HG03520 (cell line): Measurements from ENCODE around the gene APBB2.
"Not testable (repeated sequence)": the region's sequence is repeated elsewhere in the genome, so short reads cannot be mapped to it uniquely, and the experiment has no call there.

Experiments
- ATAC-seq: cut with Tn5 transposase; IDR thresholded peaks from one replicate; pipeline ENCODE4 v1.9.1; 2021; ENCODE audit warnings: mild to moderate bottlenecking, moderate library complexity; ENCODE audit not compliant: unreplicated experiment

APBB2 gene

DNA sequence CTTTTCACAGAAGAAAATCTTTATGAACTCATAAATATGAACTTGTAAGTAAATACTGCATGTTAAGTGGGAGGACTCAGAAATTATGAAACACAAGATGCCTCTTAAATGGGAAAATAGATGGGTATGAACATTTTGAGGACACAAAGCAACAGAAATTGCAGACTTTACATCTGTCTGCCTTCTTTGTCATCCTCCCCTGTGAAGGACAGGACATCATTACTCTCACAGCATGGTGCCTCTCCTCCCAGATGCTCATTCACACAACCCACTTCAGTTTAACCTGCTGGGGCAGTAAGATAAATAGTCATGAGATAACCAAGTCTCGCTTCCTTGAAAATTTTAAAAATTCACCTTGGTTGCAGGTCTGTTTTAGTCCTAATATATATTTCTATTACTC, 144.5 kb downstream of the APBB2 start:
- ATAC-seq: no peak

DNA sequence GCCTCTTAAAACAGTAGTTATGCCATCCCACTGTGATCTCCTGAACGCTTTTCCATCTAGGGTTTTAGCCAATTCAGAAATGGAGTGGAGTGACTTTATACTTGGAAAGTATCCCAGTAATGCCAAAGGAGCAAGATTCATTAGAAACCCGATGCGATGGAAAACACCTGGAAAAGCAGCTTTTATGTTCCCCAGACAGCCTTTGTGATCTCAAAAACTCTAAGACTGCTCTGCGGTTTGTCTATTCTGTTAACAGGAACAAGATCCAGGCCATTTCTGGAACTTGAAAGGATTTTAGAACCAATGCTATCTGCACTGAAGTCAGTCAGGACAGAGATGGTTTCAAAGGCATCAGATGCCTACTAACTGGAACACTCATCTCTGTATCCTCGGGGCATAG, 145.1 kb downstream of the APBB2 start:
- ATAC-seq: no peak

DNA sequence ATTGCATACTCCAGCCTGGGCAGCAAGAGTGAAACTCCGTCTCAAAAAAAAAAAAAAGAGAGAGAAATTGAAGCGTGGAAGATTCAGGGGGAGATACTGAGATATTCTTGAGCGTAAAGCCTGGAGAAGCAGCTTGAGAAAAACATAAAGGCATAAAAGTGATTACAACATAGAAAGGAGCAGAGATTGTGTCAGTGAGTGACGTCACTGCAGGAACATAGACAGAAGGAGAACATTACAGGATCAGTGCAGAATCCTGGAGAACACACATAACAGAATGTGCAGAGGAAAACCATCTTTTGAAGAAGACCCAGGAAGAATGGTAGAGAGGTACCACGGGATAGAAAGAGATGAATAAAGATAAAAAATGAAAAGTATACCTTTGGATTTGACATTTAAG, 147.0 kb downstream of the APBB2 start:
- no peak for ATAC-seq

DNA sequence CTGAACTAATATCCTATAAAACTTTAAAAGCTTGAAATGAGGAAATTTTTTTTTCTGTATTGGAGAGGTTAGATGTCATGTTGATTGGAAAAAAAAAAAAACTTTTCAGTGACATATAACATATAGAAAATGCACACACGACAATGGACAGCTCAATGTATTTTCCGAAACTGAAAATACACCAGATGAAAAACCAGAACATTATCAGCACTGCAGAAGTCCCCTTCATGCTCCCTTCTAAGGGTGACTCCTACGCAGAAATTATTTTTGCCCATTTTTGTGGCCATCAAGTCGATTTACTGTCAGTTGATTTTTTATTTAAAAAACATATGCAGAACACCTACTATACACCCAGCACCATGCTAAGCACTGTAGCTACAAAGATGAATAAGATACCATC, 148.3 kb downstream of the APBB2 start:
- ATAC-seq: no peak

DNA sequence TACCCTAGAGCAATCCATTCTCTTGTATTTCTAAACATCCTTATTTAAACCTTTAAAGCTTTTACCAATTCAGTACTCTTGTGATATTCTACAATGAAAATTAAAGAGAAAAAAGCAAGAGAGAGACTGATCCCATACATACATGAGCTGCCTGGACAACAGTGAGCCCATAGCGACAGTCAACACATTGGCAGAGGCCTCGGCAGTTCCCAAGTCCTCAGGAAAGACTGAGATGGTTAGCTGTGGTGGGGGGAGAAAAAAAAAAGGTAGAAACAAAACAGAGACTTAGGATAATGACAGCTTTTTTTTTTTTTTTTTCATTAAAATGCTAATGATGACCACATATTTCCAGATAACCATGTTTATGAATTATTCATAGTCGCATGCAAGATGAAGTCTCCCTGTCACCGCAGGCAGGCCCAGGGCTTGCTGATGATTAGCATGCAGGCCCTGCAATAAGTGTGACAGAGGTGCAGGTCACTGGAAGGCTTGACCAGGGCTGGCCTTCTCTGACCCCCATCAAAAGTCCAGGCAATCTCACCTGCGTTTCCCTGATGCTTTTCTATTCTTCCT, 148.8 kb downstream of the APBB2 start:
- ATAC-seq: no peak

DNA sequence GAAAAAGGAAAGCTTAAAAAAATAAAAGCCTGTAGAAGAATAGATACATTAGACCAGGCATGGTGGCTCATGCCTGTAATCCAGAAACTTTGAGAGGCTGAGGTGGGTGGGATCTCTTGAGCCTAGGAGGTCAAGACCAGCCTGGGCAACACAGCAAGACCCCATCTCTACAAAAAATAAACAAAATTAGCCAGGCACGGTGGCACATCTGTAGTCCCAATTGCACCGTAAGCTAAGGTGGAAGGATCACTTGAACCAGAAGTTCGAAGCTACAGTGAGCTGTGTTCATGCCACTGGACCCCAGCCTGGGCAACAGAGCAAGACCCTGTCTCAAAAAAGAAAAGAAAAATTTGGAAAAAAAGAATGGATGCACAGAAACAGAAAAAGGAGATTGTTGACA, 149.4 kb downstream of the APBB2 start:
- ATAC-seq: no peak

DNA sequence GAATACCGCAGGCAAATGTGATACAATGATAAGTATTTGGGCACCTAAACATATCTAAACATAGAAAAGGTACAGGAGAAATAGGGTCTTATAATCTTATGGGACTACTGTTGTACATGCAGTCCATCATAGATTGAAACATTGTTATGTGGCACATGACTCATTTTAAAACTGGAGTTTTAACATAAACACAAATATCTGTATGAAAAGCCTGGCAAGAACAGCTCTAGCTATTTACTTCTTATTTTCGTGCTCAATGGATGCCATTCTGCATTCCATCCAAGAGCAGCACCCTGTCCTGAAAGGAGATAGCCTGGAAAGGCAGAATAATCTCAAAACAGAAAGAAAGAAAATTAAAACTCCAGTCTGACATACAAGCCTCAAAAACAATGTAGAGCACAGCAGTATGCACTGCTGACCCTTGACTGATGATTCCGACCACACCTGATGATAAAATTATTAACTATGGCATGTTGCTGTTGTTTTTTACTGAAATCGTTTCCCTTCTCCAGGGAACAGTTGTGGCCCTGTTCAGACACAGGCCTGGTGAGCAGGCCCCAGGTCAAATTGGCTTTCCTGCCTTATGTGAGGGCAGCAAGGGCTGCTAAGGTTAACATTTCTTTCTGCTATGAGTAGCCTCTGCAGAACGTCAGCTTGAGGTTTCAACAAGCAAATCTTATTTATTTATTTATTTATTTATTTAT, 152.7 kb downstream of the APBB2 start:
- no peak for ATAC-seq

DNA sequence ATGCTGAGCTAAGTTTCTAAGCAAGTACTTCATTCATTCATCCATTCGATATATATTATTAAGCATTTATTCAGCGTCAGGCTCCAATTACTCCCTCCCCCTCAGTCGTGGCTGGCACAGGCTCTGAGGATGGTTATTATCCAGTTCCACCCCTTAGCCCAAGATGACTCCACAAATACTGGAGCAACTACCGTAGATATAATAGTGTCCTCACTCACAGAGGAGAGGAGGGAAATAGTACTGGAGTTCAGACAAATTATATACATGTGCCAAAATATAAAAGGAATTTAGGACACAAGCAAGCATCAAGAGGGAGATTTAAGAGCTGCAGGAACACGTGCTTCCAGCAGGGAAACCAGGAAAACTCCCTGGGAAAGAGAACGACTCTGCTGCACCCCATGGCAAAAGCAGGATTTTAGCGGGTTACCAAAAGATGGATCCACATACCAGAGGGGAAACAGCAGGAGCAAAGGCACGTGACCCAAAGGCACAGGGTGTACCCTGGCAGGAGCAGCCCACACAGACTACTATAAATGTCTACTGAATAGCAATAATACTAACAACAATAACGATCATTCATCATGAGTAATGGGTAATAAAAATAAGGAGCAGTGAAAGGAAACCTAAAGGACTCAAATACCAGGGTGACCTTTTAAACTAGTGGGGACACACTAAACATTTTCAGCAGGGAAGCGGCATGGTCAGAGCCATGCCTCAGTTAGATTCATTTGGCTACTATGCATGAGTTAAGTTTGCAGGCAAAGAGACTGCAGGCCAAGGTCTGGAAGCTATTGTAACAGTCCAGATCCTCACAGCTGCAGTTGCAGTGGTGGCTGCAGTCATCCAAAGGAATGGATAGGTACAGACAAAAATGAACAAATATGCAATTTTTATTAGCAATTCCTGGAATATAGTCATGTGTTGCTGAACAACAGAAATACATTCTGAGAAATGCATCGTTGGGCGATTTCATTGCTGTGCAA, 153.7 kb downstream of the APBB2 start:
- ATAC-seq: no peak

DNA sequence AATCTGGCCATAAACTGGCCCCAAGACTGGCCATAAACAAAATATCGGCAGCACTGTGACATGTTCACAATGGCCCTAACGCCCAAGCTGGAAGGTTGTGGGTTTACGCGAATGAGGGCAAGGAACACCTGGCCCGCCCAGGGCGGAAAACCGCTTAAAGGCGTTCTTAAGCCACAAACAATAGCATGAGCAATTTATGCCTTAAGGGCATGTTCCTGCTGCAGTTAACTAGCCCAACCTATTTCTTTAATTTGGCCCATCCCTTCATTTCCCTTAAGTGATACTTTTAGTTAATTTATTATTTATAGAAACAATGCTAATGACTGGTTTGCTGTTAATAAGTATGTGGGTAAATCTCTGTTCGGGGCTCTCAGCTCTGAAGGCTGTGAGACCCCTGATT, 154.9 kb downstream of the APBB2 start:
- not testable (repeated sequence) for ATAC-seq

DNA sequence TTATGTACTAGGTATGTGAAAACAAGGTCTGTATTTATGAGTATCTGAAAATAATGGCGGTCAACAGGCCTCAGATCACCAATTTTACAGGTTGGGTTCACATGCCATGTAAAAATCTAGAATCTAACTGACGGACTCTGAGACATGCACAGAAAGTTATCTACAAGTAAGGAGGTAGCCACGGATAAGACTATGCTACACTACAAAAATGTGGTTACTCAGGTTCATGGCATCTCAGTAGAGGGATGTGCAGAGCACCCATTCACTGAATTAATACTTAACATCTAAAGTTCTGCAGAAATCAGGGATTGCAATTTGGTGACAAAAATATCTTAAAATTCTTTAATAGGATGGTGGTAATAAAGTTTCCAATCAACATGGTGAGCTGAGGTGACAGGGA, 155.9 kb downstream of the APBB2 start:
- ATAC-seq: no peak

DNA sequence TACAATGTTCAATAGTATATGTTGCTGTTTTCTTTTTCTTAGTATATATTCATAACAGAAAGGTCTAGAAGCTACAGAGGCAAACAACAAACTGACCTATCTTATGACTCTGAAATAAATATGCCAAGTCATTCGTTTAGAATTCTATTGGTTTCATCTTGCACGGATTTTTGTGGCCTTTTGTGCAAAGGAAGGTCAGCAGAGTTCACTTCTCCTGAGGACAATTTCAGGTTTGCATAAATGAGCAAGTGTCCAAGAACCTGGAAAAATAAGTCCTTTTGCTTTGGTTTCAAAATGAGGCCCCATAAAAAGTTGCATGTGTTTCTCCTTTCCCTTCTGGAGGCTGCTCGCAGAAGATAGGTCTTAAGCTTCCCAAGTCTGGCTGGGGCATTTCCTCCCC, 156.9 kb downstream of the APBB2 start:
- ATAC-seq: no peak

DNA sequence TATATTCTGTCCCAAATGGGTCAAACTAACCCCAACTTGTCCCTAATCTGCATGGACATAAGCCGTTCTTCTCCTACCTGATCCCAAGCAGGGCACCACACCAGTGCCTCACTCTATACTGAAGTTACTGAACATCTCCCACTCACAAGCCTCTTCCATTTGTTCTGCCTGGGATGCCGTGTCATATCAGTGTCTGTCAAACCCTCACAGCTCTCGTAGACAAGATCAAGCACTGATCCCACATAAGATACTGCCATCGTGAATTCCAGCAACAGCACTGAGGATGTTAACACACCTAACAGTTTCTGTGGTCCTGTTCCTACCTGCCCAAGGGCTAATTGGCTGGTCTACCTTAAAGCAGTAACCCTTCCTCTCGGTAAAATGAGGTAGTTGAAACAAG, 162.1 kb downstream of the APBB2 start:
- ATAC-seq: no peak

DNA sequence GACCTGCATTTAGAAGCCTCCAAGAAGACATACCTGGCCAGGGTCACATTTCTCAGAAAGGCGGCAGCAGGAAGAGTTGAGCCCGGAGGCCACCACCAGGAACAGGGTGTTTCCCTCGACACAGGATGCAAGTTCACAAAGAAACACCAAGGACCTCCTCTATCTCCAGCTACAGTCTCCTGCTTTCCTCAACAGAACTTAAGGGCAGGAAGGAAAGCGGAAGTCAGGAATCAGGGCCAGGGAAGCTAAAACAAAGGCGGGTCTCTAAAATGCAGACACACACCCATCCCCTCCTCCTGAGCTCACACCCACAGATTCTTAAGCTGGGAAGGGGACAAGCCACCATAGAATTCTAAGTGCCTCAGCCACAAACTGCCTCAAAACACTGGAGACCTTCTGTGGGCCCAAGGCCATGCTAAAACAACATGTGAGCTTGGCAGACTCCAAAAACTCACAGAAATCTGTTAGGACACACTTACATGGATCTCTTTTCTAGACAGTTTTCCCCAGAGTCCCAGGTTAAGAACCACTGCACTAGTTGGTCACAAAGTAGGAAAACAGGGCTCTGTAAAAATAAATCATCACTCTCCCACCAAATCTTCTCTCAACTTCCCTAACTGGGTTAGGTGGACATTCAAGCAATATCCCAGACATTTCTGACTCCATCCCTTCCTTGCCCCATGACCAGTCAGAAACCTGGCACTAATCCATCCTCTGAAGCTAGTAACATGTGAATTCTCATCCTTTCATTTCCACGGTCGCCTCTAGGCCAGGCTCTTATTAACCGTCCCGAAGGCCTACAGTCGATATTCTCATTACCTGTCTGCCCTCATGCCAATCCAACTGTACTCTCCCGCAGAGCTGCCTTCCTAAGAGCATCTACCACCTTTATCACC, 163.2 kb downstream of the APBB2 start:
- no peak for ATAC-seq

DNA sequence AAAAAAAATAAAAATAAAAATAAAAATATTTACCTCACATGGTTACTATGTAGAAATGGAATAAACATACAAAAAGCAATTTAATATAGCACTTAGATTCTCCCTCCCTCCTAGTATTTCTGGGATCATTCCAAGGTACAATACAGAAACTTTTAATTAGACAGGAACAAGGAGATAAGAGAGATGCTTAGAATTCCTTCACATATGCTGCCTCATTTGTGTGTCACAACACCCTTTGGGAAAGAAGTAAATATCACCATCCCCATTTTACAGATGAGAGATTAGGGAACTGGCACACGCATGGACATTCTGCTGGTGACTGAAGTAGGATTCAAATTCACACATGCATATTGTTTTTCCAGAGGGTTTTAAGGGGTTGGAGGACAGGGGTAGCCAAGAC, 164.2 kb downstream of the APBB2 start:
- no peak for ATAC-seq

DNA sequence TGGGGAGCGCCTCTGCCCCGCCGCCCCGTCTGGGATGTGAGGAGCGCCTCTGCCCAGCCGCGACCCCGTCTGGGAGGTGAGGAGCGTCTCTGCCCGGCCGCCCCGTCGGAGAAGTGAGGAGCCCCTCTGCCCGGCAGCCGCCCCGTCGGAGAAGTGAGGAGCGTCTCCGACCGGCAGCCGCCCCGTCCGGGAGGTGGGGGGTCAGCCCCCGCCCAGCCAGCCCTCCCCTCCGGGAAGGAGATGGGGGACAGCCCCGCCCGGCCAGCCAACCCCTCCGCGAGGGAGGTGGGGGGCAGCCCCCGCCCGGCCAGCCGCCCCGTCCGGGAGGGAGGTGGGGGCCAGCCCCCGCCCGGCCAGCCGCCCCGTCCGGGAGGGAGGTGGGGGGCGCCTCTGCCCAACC, 165.2 kb downstream of the APBB2 start:
- ATAC-seq: not testable (repeated sequence)

DNA sequence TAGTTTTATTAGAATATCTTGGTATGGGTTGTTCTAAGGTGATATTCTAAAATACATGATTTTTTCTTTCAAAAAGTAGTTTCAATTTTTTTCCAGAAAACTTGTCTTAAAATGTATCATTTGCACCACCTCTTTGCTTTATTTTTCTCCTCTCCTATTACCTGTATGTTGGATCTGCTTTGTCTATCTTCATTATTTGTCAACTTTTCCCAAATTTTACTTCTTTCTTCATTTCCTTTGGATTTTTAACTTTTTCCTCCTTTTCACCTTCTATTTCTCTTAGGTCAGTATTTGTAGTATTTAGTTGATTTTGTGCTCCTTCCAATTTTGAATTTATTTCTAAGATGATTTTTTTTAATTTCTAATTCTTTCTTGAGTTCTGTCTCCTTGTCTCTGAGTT, 169.6 kb downstream of the APBB2 start:
- ATAC-seq: no peak

DNA sequence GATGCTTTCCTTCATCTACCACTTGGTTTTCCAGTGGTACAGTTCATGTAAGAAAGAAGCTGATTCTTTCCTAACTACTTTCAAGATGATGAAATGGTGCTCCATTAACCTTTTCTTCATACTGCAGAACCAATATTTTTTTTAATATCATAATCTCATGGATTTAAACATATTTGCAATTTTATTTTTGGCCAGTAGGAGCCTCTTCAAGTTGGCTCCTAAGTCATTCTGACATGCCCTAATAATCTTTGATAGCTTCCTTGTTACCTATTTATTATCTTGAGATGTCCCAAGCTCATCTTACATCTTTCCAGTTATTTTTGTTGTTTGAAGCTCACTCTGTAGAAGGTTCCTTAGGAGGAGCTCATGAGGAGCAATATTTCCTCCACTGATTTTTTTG, 170.2 kb downstream of the APBB2 start:
- no peak for ATAC-seq

DNA sequence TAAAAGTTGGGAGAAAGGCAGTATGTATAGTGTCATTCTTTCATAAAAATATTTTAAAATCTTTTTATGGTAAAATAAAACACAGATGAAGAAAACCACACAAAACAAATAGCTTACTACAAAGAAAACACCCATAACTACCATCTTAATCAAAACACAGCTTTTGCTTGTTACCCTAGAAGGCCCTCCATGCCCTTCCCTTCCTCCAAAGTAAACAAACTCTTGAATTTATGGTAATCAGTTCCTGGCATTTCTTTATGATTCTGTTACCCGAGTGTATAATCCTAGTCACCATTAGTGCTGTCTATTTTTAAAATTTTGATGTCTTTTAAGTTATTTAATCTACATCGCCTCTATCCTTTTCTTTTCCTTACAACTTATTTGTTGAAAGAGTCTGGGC, 170.9 kb downstream of the APBB2 start:
- ATAC-seq: no peak

DNA sequence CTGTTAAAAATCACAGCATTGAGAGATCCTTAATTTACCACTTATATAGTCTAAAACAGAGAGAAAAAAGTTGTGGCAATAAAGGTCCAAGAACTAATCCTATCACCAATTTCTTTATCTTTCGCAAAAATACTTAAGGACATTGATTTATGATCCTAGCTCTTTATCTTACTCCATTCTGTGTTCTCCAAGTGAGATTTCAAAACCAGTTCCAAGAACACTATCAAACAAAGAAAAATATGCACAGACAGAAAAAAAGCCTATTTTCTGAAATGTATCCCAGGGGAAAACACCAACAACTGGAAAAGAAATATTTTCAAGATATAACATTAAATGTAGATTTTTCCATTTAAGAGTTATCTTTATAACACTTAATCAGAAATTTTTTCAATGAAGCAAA, 172.8 kb downstream of the APBB2 start:
- ATAC-seq: no peak

DNA sequence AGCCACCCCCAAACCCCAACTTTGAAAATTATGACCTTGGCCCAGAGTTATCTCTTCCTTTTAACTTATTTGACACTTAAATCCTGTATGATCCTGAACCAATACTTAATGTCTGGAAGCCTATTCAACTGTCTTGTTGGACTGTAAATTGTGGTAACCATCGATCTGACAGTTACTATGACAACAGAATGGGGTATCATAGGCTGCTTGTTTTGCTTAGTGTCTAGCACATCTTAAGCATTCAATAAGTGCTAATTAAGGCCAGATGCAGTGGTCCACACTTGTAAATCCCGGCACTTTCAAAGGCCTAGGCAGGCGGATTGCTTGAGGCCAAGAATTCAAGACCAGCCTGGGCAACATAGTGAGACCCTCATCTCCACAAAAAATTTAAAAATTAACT, 175.0 kb downstream of the APBB2 start:
- ATAC-seq: no peak

DNA sequence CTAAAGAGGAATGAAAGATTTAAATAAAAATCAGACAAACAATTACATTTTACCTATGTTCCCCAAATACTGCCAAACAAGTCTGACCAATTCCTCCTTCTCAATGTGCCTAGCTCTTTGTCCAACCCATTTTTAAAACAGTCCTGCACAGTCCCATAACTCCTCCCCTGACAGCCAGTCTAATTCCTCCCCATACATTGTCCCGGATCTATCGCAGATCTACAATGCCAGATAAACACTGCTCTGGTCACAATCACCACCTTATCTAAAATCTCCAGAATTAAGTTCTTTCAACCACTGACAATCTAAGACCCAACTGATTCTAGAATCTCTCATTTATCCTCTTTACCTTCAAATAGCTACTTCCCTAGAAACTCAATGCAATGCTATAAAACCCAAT, 176.0 kb downstream of the APBB2 start:
- ATAC-seq: no peak
